Measurements from ENCODE around the gene UBR2.
A peak's percentile ranks its signal among the peaks of the same experiment; 100 is the strongest.

The UBR2 gene

GRCh38 chr6:42525206-42525605, 38.6 kb upstream of the UBR2 start:
- TF ChIP-seq CEBPB (IDR thresholded peaks at IDR 0.05) = no peak
- TF ChIP-seq TAF1 (IDR thresholded peaks at IDR 0.05; ENCODE audit: low read depth) = no peak
- no peak for TF ChIP-seq TEAD4 (IDR thresholded peaks at IDR 0.05)
- no peak for TF ChIP-seq FOXM1 (IDR thresholded peaks at IDR 0.05; ENCODE audit: borderline replicate concordance, low read depth)
- TF ChIP-seq YY1 (IDR thresholded peaks at IDR 0.05; ENCODE audit: low read depth) = no peak
- TF ChIP-seq TCF12 (IDR thresholded peaks at IDR 0.05; ENCODE audit: low read depth) = no peak
- TF ChIP-seq NFIC (IDR thresholded peaks at IDR 0.05) = no peak
- no peak for TF ChIP-seq RAD21 (IDR thresholded peaks at IDR 0.05; ENCODE audit: low read depth)
- TF ChIP-seq USF1 (IDR thresholded peaks at IDR 0.05) = no peak
- no peak for TF ChIP-seq EP300 (IDR thresholded peaks at IDR 0.05; ENCODE audit: borderline replicate concordance)
- no peak for TF ChIP-seq MAX (IDR thresholded peaks at IDR 0.05)
- no peak for TF ChIP-seq EGR1 (IDR thresholded peaks at IDR 0.05)
- TF ChIP-seq REST (IDR thresholded peaks at IDR 0.05; ENCODE audit: low read depth) = no peak
- no peak for TF ChIP-seq ZBTB7A (IDR thresholded peaks at IDR 0.05; ENCODE audit: low read depth)
- no peak for TF ChIP-seq CREB1 (IDR thresholded peaks at IDR 0.05; ENCODE audit: low read depth)

- no peak for TF ChIP-seq YY1 (IDR thresholded peaks at IDR 0.05; ENCODE audit: low read depth)
- TF ChIP-seq USF1 (IDR thresholded peaks at IDR 0.05) = 0 out of 2 replicates have a peak, but pooled peaks have one; percentile 24
These were observed 37.2 kb upstream of the UBR2 start for GRCh38 chr6:42526616-42527015.

- TF ChIP-seq USF1 (IDR thresholded peaks at IDR 0.05) (no peak), CREB1 (IDR thresholded peaks at IDR 0.05; ENCODE audit: low read depth) (no peak), EP300 (IDR thresholded peaks at IDR 0.05; ENCODE audit: borderline replicate concordance) (no peak), RAD21 (IDR thresholded peaks at IDR 0.05; ENCODE audit: low read depth) (no peak), EGR1 (IDR thresholded peaks at IDR 0.05) (no peak), FOXM1 (IDR thresholded peaks at IDR 0.05; ENCODE audit: borderline replicate concordance, low read depth) (no peak), CEBPB (IDR thresholded peaks at IDR 0.05) (no peak), YY1 (IDR thresholded peaks at IDR 0.05; ENCODE audit: low read depth) (no peak), NFIC (IDR thresholded peaks at IDR 0.05) (no peak), TEAD4 (IDR thresholded peaks at IDR 0.05) (no peak), REST (IDR thresholded peaks at IDR 0.05; ENCODE audit: low read depth) (no peak), TCF12 (IDR thresholded peaks at IDR 0.05; ENCODE audit: low read depth) (no peak), ZBTB7A (IDR thresholded peaks at IDR 0.05; ENCODE audit: low read depth) (no peak), MAX (IDR thresholded peaks at IDR 0.05) (no peak), TAF1 (IDR thresholded peaks at IDR 0.05; ENCODE audit: low read depth) (no peak)
These were observed 36.6 kb upstream of the UBR2 start for GRCh38 chr6:42527204-42527603.

GRCh38 chr6:42530296-42530695, 33.5 kb upstream of the UBR2 start:
- TF ChIP-seq TAF1 (IDR thresholded peaks at IDR 0.05; ENCODE audit: low read depth) = no peak
- no peak for TF ChIP-seq MAX (IDR thresholded peaks at IDR 0.05)
- TF ChIP-seq USF1 (IDR thresholded peaks at IDR 0.05) = no peak
- no peak for TF ChIP-seq ZBTB7A (IDR thresholded peaks at IDR 0.05; ENCODE audit: low read depth)

GRCh38 chr6:42530751-42531150, 33.1 kb upstream of the UBR2 start:
- TF ChIP-seq TEAD4 (IDR thresholded peaks at IDR 0.05) (no peak), EP300 (IDR thresholded peaks at IDR 0.05; ENCODE audit: borderline replicate concordance) (no peak), RAD21 (IDR thresholded peaks at IDR 0.05; ENCODE audit: low read depth) (no peak), FOXM1 (IDR thresholded peaks at IDR 0.05; ENCODE audit: borderline replicate concordance, low read depth) (no peak), CREB1 (IDR thresholded peaks at IDR 0.05; ENCODE audit: low read depth) (no peak), YY1 (IDR thresholded peaks at IDR 0.05; ENCODE audit: low read depth) (no peak), REST (IDR thresholded peaks at IDR 0.05; ENCODE audit: low read depth) (no peak), EGR1 (IDR thresholded peaks at IDR 0.05) (no peak), TCF12 (IDR thresholded peaks at IDR 0.05; ENCODE audit: low read depth) (no peak), CEBPB (IDR thresholded peaks at IDR 0.05) (no peak), MAX (IDR thresholded peaks at IDR 0.05) (no peak), NFIC (IDR thresholded peaks at IDR 0.05) (no peak), TAF1 (IDR thresholded peaks at IDR 0.05; ENCODE audit: low read depth) (no peak), USF1 (IDR thresholded peaks at IDR 0.05) (no peak), ZBTB7A (IDR thresholded peaks at IDR 0.05; ENCODE audit: low read depth) (no peak)
